Measurements from ENCODE around the gene CDCP1. TPM values are rescaled to one million over a fixed set of nuclear protein-coding genes. Genes with fewer than 3 reads are reported as not detected.

Gene CDCP1
- total RNA-seq, 2 experiments from 2014 or later: 0.32 to 0.36 TPM

DNA sequence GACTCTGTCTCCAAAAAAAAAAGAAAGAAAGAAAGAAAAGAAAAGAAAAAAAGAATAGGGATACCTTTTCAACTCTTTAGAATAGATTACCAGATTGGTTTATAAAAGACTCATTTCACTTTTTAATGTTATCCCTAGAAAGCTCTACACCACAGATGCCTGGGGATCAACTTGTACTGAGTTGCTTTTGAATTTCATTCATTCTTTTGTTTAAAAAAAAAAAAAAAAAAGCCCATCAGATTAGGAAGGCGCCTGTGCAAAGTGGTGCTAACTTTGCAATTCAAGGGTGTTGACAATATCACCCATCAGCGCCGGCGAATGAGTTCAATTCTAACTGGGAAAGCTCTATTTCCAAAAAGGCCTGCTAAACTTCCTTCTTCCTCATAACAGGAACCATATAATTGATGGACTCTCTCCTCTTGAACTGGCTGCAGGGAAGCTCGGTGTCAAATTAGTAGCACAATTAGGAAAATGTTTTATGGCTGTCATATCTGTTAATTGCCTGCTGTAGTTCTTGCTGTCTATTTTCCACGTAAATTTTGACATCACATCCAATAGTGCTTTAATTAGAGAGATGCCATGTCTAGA, 48.8 kb downstream of the CDCP1 start:
- ChIA-PET CTCF (interaction anchor here (1.3 to 2.1 kb wide), 2 partner anchors 55 to 113 kb away, joined by 7 to 8 read pairs; no protein-coding TSS in a partner anchor), POLR2A (interaction anchor here (0.9 kb wide), 1 partner anchor 8 kb away, joined by 3 read pairs; no protein-coding TSS in a partner anchor)
- ATAC-seq (no peak), DNase-seq (no peak)
- H3K4me1 Mint-ChIP-seq (ENCODE audit: low read depth): peaks cover 7% of the 10 kb centered on the region
- TF ChIP-seq, protein P1, sequence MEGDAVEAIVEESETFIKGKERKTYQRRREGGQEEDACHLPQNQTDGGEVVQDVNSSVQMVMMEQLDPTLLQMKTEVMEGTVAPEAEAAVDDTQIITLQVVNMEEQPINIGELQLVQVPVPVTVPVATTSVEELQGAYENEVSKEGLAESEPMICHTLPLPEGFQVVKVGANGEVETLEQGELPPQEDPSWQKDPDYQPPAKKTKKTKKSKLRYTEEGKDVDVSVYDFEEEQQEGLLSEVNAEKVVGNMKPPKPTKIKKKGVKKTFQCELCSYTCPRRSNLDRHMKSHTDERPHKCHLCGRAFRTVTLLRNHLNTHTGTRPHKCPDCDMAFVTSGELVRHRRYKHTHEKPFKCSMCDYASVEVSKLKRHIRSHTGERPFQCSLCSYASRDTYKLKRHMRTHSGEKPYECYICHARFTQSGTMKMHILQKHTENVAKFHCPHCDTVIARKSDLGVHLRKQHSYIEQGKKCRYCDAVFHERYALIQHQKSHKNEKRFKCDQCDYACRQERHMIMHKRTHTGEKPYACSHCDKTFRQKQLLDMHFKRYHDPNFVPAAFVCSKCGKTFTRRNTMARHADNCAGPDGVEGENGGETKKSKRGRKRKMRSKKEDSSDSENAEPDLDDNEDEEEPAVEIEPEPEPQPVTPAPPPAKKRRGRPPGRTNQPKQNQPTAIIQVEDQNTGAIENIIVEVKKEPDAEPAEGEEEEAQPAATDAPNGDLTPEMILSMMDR (IDR thresholded peaks at IDR 0.05): no peak
- peaks cover 47% of the 10 kb centered on the region for H3K27me3 Mint-ChIP-seq
- H3K4me3 Mint-ChIP-seq: no peak overlapping the region
- H3K36me3 Mint-ChIP-seq (ENCODE audit: low read depth): no peaks in the 10 kb centered on the region
- H3K9me3 Mint-ChIP-seq: no peaks in the 10 kb centered on the region
- intact Hi-C loops (cut with micrococcal nuclease): no loop called here
- H3K27ac Mint-ChIP-seq: no peak overlapping the region

DNA sequence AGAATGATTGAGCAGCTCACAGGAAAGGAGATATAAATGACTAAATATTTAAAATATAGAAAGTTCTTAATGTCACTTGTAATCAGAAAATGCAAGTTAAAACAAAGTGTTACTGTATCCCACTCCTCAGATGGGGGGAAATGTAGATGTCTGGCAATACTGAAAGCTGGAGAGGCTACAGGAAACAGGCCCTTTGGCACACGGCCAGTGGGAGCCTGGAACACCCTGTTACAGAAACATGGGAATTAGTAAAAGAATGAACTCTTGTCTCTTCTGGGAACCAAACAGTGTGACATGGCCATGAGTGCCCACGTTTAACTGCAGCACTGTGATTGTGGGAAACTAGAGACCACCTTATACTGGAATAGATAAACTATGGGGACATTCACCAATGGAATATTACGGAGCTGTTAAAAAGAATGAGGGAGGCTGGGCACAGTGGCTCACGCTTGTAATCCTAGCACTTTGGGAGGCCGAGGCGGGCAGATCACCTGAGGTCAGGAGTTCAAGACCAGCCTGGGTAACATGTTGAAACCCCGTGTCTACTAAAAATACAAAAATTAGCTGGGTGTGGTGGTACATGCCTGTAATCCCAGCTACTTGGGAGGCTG, 50.2 kb downstream of the CDCP1 start:
- ChIA-PET CTCF (interaction anchor here (1.4 kb wide), 1 partner anchor 56 kb away, joined by 3 read pairs; no protein-coding TSS in a partner anchor), POLR2A (no interaction called here)
- Mint-ChIP-seq H3K27ac (no peak overlapping the region), H3K4me3 (no peak overlapping the region), H3K4me1 (ENCODE audit: low read depth) (peaks cover 2% of the 10 kb centered on the region), H3K27me3 (peaks cover 46% of the 10 kb centered on the region), H3K9me3 (no peaks in the 10 kb centered on the region), H3K36me3 (ENCODE audit: low read depth) (no peaks in the 10 kb centered on the region)
- TF ChIP-seq, protein P1 (IDR thresholded peaks at IDR 0.05): no peak
- ATAC-seq (no peak), DNase-seq (no peak)
- intact Hi-C loops (cut with micrococcal nuclease): no loop called here

DNA sequence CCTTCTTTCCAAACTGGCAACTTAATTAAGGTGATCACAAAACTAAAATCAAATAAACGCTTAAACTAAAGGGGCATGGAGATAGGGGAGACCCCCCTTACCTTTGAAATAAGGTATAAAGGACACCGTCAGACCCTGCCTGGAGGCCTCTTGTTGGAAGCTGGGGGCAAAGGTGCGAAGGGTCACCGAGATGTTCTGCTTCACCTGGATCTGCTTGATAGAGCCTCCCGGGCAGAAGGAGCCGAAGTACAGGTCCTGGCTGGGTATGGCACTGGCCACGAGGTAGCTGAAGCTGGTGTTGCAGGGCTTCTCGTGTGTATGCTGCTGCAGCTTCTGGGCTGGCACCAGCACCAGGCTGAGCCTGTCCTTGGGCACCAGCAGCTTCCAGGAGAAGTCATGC, 53.0 kb downstream of the CDCP1 start:
- ChIA-PET CTCF (no interaction called here), POLR2A (no interaction called here)
- TF ChIP-seq, protein P1 (IDR thresholded peaks at IDR 0.05): no peak
- Mint-ChIP-seq H3K27ac (no peak overlapping the region), H3K4me1 (ENCODE audit: low read depth) (no peaks in the 10 kb centered on the region), H3K36me3 (ENCODE audit: low read depth) (no peaks in the 10 kb centered on the region), H3K27me3 (peaks cover 24% of the 10 kb centered on the region), H3K4me3 (no peak overlapping the region), H3K9me3 (no peaks in the 10 kb centered on the region)
- DNase-seq: no peak
- intact Hi-C loops (cut with micrococcal nuclease): no loop called here
- ATAC-seq: no peak

DNA sequence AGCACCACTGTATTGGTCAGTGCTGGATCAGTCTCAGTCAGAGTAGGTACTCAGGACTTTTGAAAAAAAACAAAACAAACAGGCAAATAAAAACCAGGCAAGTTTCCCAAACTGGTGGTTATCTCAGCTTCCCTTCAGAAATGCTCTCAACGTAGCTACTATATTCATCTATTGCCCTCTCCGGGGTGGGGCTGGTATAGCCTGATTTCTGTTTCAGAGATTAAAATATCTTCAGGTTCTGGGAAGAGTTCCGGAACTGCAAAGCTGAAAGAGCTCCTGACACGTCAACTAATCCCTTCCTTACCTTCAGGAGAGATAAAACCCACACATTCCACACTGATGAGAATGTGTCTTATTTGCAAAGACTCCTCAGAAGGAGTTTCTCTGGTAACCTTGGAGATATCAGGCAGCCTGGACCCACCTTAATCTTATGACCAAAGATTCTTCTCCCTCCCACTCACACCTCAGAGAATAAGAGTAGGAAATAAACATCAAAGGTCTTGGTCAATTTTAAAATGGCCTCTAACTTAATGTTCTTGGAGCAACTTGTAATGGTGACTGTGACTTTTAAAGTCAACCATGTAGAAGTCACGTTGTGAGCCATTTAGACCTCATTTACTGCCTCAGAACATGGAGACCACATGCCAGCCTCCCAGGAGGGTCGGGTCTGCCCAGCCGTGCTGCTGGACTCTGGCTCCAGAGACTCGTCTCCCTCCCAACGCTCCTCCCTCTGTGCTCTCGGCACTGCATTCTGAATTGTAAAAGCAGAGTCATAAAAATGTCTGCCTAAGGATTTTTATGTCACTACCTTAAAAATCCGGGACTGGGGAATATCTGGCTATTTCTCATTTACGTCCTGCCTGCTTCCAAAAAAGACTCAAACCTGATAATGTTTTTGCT, 53.8 kb downstream of the CDCP1 start:
- Mint-ChIP-seq H3K4me3 (no peak overlapping the region), H3K4me1 (ENCODE audit: low read depth) (no peaks in the 10 kb centered on the region), H3K9me3 (no peaks in the 10 kb centered on the region), H3K27ac (no peak overlapping the region), H3K27me3 (peaks cover 20% of the 10 kb centered on the region), H3K36me3 (ENCODE audit: low read depth) (no peaks in the 10 kb centered on the region)
- no peak for DNase-seq
- ChIA-PET CTCF (no interaction called here), POLR2A (no interaction called here)
- TF ChIP-seq, protein P1 (IDR thresholded peaks at IDR 0.05): no peak
- intact Hi-C loops (cut with micrococcal nuclease): no loop called here
- ATAC-seq: no peak

DNA sequence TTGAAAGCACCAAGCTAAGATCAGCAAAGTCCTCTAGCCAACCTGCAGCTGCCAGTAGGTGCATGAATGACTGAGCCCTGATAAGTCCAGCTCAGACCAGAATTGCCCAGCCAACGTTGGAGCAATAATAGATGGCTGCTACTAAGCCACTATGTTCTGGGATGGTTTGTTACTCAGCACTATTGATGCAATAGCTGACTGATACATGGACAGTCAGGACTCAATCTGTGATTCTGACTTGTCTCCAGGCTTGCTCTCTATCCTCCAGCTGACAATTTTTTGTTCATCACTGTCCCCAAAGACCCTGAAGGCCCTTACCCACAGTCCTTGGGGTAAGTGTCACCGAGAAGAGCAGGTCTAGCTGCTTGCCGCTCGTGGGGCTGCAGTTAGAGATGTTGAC, 55.3 kb downstream of the CDCP1 start:
- ATAC-seq (no peak), DNase-seq (no peak)
- Mint-ChIP-seq H3K4me1 (ENCODE audit: low read depth) (no peaks in the 10 kb centered on the region), H3K36me3 (ENCODE audit: low read depth) (no peaks in the 10 kb centered on the region), H3K27me3 (peaks cover 17% of the 10 kb centered on the region), H3K9me3 (no peaks in the 10 kb centered on the region), H3K4me3 (no peak overlapping the region), H3K27ac (no peak overlapping the region)
- intact Hi-C loops (cut with micrococcal nuclease): no loop called here
- CTCF ChIA-PET: no interaction called here
- POLR2A ChIA-PET: no interaction called here
- TF ChIP-seq, protein P1 (IDR thresholded peaks at IDR 0.05): no peak

Data from activated CD8-positive, alpha-beta T cell treated with anti-CD3 and anti-CD28 coated beads for 36 hours (primary cell).